CD4-positive, alpha-beta memory T cell (primary cell): ENCODE measurements around the gene SLC15A5. TPM values are rescaled to one million over a fixed set of nuclear protein-coding genes. Genes with fewer than 3 reads are reported as not detected.

Source experiments
- CTCF ChIA-PET: fragments of 350-600 bp; sonication (Branson Sonifier 250); formaldehyde crosslinking; loops from one replicate; lab custom pipeline; 2021; ENCODE audit warnings: inconsistent platforms; ENCODE audit not compliant: partially characterized antibody; lab: Charles Lee
- POLR2A ChIA-PET: fragments of 350-600 bp; sonication (Branson Sonifier 250); formaldehyde crosslinking; loops from one replicate; lab custom pipeline; 2021; ENCODE audit not compliant: partially characterized antibody; lab: Charles Lee
- DNase-seq, 5 donors: peaks; one replicate each; pipeline versions ENCODE4 v3.0.0 to v3.0.0-alpha.2; 2020 to 2022; ENCODE audit warnings: mixed read lengths in 1 of 5
- H3K27ac ChIP-seq: one replicate; pipeline ENCODE4 v1.7.0; 2013; ENCODE audit warnings: low read depth, low read length
- H3K27me3 ChIP-seq: 2 replicates; pipeline ENCODE4 v1.7.0; 2013; ENCODE audit warnings: mild to moderate bottlenecking, low read length, moderate library complexity; ENCODE audit not compliant: insufficient read depth
- H3K36me3 ChIP-seq: 2 replicates; pipeline ENCODE4 v1.7.0; 2013; ENCODE audit warnings: mild to moderate bottlenecking, low read length, moderate library complexity; ENCODE audit not compliant: insufficient read depth
- H3K4me1 ChIP-seq: 2 replicates; pipeline ENCODE4 v1.7.0; 2013; ENCODE audit warnings: mild to moderate bottlenecking, low read length, moderate library complexity; ENCODE audit not compliant: insufficient read depth
- H3K4me3 ChIP-seq, 2 donors: one replicate each; pipeline ENCODE4 v1.7.0; 2013; ENCODE audit warnings: low read length in 2 of 2, mild to moderate bottlenecking in 1 of 2
- H3K9me3 ChIP-seq, 2 donors: one replicate each; pipeline ENCODE4 v1.7.0; 2013; ENCODE audit warnings: low read length in 2 of 2, control low read depth in 1 of 2; ENCODE audit not compliant: control insufficient read depth in 1 of 2
- H3K27ac Mint-ChIP-seq, 7 donors: one replicate each; pipeline ENCODE4 v1.8.0; 2020 to 2021; ENCODE audit warnings: mixed read lengths in 7 of 7, mild to moderate bottlenecking in 6 of 7, inconsistent platforms in 3 of 7, moderate library complexity in 3 of 7
- H3K27me3 Mint-ChIP-seq, 2 donors: one replicate each; pipeline ENCODE4 v1.8.0; 2020 to 2021; ENCODE audit warnings: mixed read lengths in 2 of 2
- H3K36me3 Mint-ChIP-seq, 2 donors: one replicate each; pipeline ENCODE4 v1.8.0; 2020 to 2021; ENCODE audit warnings: mixed read lengths in 2 of 2, inconsistent platforms in 1 of 2, mild to moderate bottlenecking in 1 of 2
- H3K4me1 Mint-ChIP-seq, 4 donors: one replicate each; pipeline ENCODE4 v1.8.0; 2020 to 2021; ENCODE audit warnings: mixed read lengths in 4 of 4, mild to moderate bottlenecking in 1 of 4
- H3K4me3 Mint-ChIP-seq, 8 donors: one replicate each; pipeline ENCODE4 v1.8.0; 2020 to 2021; ENCODE audit warnings: mixed read lengths in 8 of 8, mild to moderate bottlenecking in 7 of 8, moderate library complexity in 6 of 8, inconsistent platforms in 3 of 8
- H3K9me3 Mint-ChIP-seq, 8 donors: one replicate each; pipeline ENCODE4 v1.8.0; 2020 to 2021; ENCODE audit warnings: mixed read lengths in 8 of 8, mild to moderate bottlenecking in 5 of 8, inconsistent platforms in 3 of 8, moderate library complexity in 1 of 8
- intact Hi-C: fragments of 100-400 bp; cut with micrococcal nuclease; formaldehyde crosslinking; loops from one replicate; pipeline ENCODE4 v1.15.1; 2023
- polyA plus RNA-seq, 2 donors: library from polyadenylated mRNA; unstranded; fragments of 300-500 nt; fragmentation: Illumina TruSeq; gene quantifications; one replicate each; pipeline ENCODE4 v1.2.3, GENCODE V29; 2021
- total RNA-seq, 2 experiments: library from RNA; stranded (reverse); gene quantifications; one replicate each; pipeline ENCODE4 v1.2.3, GENCODE V29; 2021

The SLC15A5 gene
- total and polyA plus RNA-seq, 4 experiments from 2014 or later, result not detected

GRCh38 chr12:16241346-16241745 lies 36.1 kb downstream of the SLC15A5 start:
- H3K36me3 Mint-ChIP-seq, result no peaks in the 10 kb centered on the region
- no peak for DNase-seq
- intact Hi-C loops, result no loop called here
- H3K27me3 ChIP-seq, result no peaks in the 10 kb centered on the region
- H3K27me3 Mint-ChIP-seq, result no peaks in the 10 kb centered on the region
- no peaks in the 10 kb centered on the region for H3K9me3 ChIP-seq
- no peak overlapping the region for H3K27ac ChIP-seq
- no peak overlapping the region for H3K4me3 Mint-ChIP-seq
- H3K27ac Mint-ChIP-seq, result no peak overlapping the region
- peaks cover 0 to 12% (median 2%) of the 10 kb centered on the region in 8 donors for H3K9me3 Mint-ChIP-seq
- no peaks in the 10 kb centered on the region for H3K4me1 Mint-ChIP-seq
- H3K4me1 ChIP-seq, result no peaks in the 10 kb centered on the region
- CTCF ChIA-PET, result no interaction called here
- no peak overlapping the region for H3K4me3 ChIP-seq
- H3K36me3 ChIP-seq, result no peaks in the 10 kb centered on the region
- POLR2A ChIA-PET, result no interaction called here

- Mint-ChIP-seq H3K36me3 (no peaks in the 10 kb centered on the region), H3K4me3 (no peak overlapping the region), H3K9me3 (peaks cover 0 to 4% (median under 1%) of the 10 kb centered on the region in 8 donors), H3K4me1 (no peaks in the 10 kb centered on the region), H3K27me3 (no peaks in the 10 kb centered on the region), H3K27ac (no peak overlapping the region)
- ChIA-PET POLR2A (no interaction called here), CTCF (no interaction called here)
- no peak overlapping the region for H3K4me3 ChIP-seq
- no peaks in the 10 kb centered on the region for H3K4me1 ChIP-seq
- DNase-seq, result no peak
- no peaks in the 10 kb centered on the region for H3K9me3 ChIP-seq
- H3K36me3 ChIP-seq, result no peaks in the 10 kb centered on the region
- H3K27me3 ChIP-seq, result no peaks in the 10 kb centered on the region
- intact Hi-C loops, result no loop called here
- H3K27ac ChIP-seq, result no peak overlapping the region
These were observed 38.8 kb downstream of the SLC15A5 start for GRCh38 chr12:16238661-16239060.

GRCh38 chr12:16229676-16230075 lies 47.8 kb downstream of the SLC15A5 start:
- Histone ChIP-seq H3K4me3 (no peak overlapping the region), H3K4me1 (no peaks in the 10 kb centered on the region), H3K9me3 (no peaks in the 10 kb centered on the region), H3K36me3 (no peaks in the 10 kb centered on the region), H3K27ac (no peak overlapping the region), H3K27me3 (no peaks in the 10 kb centered on the region)
- Mint-ChIP-seq H3K9me3 (peaks cover 0 to 17% (median 13%) of the 10 kb centered on the region in 8 donors), H3K27ac (no peak overlapping the region), H3K27me3 (no peaks in the 10 kb centered on the region), H3K4me3 (no peak overlapping the region), H3K4me1 (no peaks in the 10 kb centered on the region), H3K36me3 (no peaks in the 10 kb centered on the region)
- intact Hi-C loops, result no loop called here
- POLR2A ChIA-PET, result no interaction called here
- no peak for DNase-seq
- CTCF ChIA-PET, result no interaction called here

GRCh38 chr12:16228067-16228466 lies 49.4 kb downstream of the SLC15A5 start:
- Mint-ChIP-seq H3K27ac (no peak overlapping the region), H3K36me3 (no peaks in the 10 kb centered on the region), H3K9me3 (peaks cover 0 to 17% (median 12%) of the 10 kb centered on the region in 8 donors), H3K4me3 (no peak overlapping the region), H3K27me3 (no peaks in the 10 kb centered on the region), H3K4me1 (no peaks in the 10 kb centered on the region)
- H3K27me3 ChIP-seq, result no peaks in the 10 kb centered on the region
- H3K9me3 ChIP-seq, result no peaks in the 10 kb centered on the region
- intact Hi-C loops, result no loop called here
- H3K27ac ChIP-seq, result no peak overlapping the region
- CTCF ChIA-PET, result no interaction called here
- H3K36me3 ChIP-seq, result no peaks in the 10 kb centered on the region
- POLR2A ChIA-PET, result no interaction called here
- no peak for DNase-seq
- H3K4me3 ChIP-seq, result no peak overlapping the region
- no peaks in the 10 kb centered on the region for H3K4me1 ChIP-seq

GRCh38 chr12:16225692-16226091 lies 51.8 kb downstream of the SLC15A5 start:
- no peak overlapping the region for H3K4me3 Mint-ChIP-seq
- Histone ChIP-seq H3K9me3 (no peaks in the 10 kb centered on the region), H3K4me3 (no peak overlapping the region), H3K36me3 (no peaks in the 10 kb centered on the region), H3K27me3 (no peaks in the 10 kb centered on the region), H3K4me1 (no peaks in the 10 kb centered on the region), H3K27ac (no peak overlapping the region)
- intact Hi-C loops, result no loop called here
- H3K27me3 Mint-ChIP-seq, result no peaks in the 10 kb centered on the region
- H3K4me1 Mint-ChIP-seq, result no peaks in the 10 kb centered on the region
- H3K9me3 Mint-ChIP-seq, result peaks cover 0 to 4% (median 1%) of the 10 kb centered on the region in 8 donors
- DNase-seq, result no peak
- ChIA-PET POLR2A (no interaction called here), CTCF (no interaction called here)
- H3K27ac Mint-ChIP-seq, result no peak overlapping the region
- no peaks in the 10 kb centered on the region for H3K36me3 Mint-ChIP-seq

- Histone ChIP-seq H3K9me3 (no peaks in the 10 kb centered on the region), H3K27ac (no peak overlapping the region), H3K4me1 (no peaks in the 10 kb centered on the region), H3K4me3 (no peak overlapping the region), H3K27me3 (no peaks in the 10 kb centered on the region), H3K36me3 (no peaks in the 10 kb centered on the region)
- CTCF ChIA-PET, result no interaction called here
- no peaks in the 10 kb centered on the region for H3K36me3 Mint-ChIP-seq
- H3K9me3 Mint-ChIP-seq, result peaks cover 0 to 7% (median 1%) of the 10 kb centered on the region in 8 donors
- H3K4me1 Mint-ChIP-seq, result no peaks in the 10 kb centered on the region
- H3K27ac Mint-ChIP-seq, result peak overlapping the region in 1 of 7 donors; percentile 45
- no peaks in the 10 kb centered on the region for H3K27me3 Mint-ChIP-seq
- DNase-seq, result no peak
- intact Hi-C loops, result no loop called here
- POLR2A ChIA-PET, result no interaction called here
- no peak overlapping the region for H3K4me3 Mint-ChIP-seq
These were observed 53.3 kb downstream of the SLC15A5 start for GRCh38 chr12:16224196-16224595.

- Mint-ChIP-seq H3K27ac (no peak overlapping the region), H3K36me3 (no peaks in the 10 kb centered on the region), H3K9me3 (peaks cover 0 to 11% (median 2%) of the 10 kb centered on the region in 8 donors), H3K4me3 (no peak overlapping the region), H3K4me1 (no peaks in the 10 kb centered on the region), H3K27me3 (no peaks in the 10 kb centered on the region)
- no peak for DNase-seq
- ChIA-PET POLR2A (no interaction called here), CTCF (no interaction called here)
- intact Hi-C loops, result no loop called here
- Histone ChIP-seq H3K27ac (no peak overlapping the region), H3K4me3 (no peak overlapping the region), H3K36me3 (no peaks in the 10 kb centered on the region), H3K9me3 (no peaks in the 10 kb centered on the region), H3K27me3 (no peaks in the 10 kb centered on the region), H3K4me1 (no peaks in the 10 kb centered on the region)
These were observed 55.7 kb downstream of the SLC15A5 start for GRCh38 chr12:16221776-16222175.

GRCh38 chr12:16220120-16220519 lies 57.4 kb downstream of the SLC15A5 start:
- Mint-ChIP-seq H3K27me3 (no peaks in the 10 kb centered on the region), H3K36me3 (no peaks in the 10 kb centered on the region), H3K9me3 (peaks cover 0 to 8% (median under 1%) of the 10 kb centered on the region in 8 donors), H3K27ac (no peak overlapping the region), H3K4me1 (no peaks in the 10 kb centered on the region), H3K4me3 (peak overlapping the region in 1 of 8 donors; percentile 13)
- H3K9me3 ChIP-seq, result no peaks in the 10 kb centered on the region
- ChIA-PET POLR2A (no interaction called here), CTCF (no interaction called here)
- intact Hi-C loops, result no loop called here
- no peaks in the 10 kb centered on the region for H3K4me1 ChIP-seq
- DNase-seq, result no peak
- H3K36me3 ChIP-seq, result no peaks in the 10 kb centered on the region
- H3K27me3 ChIP-seq, result no peaks in the 10 kb centered on the region
- H3K27ac ChIP-seq, result no peak overlapping the region
- H3K4me3 ChIP-seq, result no peak overlapping the region
